UCSD-AML1 (cell line): ENCODE data around the gene DSTN.

Experiments used
- DNase-seq: peaks from one replicate; lab custom pipeline; 2025; ENCODE audit not compliant: unreplicated experiment; lab: John Stamatoyannopoulos, UW

The DSTN gene

DNA sequence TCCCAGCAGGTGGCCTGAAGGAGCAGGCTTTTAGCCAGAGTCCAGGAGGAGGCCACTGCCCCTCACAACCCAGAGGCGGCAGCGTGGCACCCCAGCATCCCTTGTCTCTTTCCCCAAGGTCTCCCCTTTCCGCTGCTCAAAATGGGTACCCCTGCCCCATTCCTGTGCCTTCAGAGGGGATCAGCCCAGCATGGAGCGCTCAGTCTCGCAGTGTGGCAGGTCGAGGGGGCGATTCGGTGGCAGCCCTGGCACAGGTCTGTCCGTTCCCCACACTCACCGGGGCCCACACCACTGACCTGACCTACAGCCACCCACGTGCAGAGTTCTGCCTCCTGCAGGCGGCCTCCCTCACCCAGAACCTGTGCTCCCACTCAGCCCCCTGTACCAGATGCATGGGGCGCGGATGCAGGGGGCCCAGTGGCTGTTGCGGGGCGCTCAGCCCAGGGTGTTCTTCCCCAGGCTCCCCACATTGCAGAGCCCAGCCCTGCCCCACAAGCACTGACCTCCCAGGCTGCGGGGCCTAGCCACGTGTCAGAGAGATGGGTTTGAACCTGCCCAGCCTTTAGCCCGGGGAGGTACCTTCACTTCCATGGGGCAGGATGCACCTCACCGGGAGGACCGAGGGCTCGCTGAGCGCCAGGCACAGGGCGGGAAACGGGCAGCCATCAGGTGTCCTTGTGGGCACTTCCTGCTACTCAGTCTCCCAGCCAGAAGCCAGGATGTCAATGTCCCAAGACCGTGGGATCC is 41.8 kb downstream of the DSTN start:
- no peak for DNase-seq

- peak; percentile 58 for DNase-seq
These were observed 42.6 kb downstream of the DSTN start for GRCh38 chr20:17612287-17612991.

DNA sequence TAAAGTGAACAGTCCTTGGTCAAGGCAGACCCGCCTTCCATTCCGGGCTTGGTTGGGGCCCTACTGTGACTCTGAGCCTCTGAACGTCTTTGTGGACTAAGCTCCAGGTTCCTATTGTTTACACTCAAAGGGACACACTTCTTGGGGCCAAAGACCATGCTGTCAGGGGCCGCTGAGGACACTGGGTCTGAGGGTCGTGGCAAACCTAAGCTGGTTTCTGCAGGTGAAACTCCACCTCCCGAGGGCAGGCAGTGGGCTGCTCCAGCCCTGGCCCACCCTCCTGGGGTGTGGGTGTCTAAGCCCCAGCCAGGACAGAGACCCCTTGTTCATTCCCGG is 43.1 kb downstream of the DSTN start:
- DNase-seq, result no peak

- DNase-seq, result no peak
These were observed 43.7 kb downstream of the DSTN start for GRCh38 chr20:17613328-17614175.

- no peak for DNase-seq
These were observed 44.4 kb downstream of the DSTN start for GRCh38 chr20:17614176-17614811.

GRCh38 chr20:17614812-17615644 is 45.2 kb downstream of the DSTN start:
- DNase-seq, result no peak

GRCh38 chr20:17615645-17616479 is 46.0 kb downstream of the DSTN start:
- no peak for DNase-seq

DNA sequence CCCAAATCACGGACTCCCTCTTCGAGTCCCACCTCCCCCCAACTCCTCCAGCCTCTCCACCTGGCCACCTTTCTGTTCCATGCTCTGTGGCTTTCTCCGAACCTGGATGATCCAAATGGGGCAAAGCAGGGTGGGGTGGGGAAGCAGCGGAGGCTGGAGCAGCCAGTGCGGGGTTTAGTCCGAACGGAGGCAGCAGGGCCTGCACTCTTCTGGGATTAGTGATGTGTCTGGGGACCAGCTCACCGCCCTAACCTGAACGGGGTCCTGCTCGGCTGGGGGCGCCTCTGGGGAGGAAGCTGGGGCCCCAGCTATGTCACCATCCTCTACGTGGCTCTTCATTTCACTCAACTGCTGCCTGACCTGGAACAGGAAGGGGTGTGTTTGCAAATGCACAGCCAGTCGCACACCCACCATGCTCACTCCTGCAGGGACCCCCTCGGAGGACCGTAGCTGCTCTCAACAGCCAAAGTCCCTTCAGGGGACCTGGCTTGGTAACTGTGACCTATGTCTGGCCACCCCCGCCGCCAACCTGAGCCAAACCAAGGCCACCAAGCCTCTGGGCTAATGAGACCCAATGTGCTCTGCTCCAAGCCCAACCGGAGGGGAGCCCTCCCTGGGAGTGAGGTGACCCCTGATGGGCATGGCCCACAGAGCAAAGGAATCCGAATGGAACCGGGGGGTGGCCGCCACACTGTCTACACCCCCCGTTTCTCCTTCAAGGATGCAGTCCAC is 46.8 kb downstream of the DSTN start:
- no peak for DNase-seq

DNA sequence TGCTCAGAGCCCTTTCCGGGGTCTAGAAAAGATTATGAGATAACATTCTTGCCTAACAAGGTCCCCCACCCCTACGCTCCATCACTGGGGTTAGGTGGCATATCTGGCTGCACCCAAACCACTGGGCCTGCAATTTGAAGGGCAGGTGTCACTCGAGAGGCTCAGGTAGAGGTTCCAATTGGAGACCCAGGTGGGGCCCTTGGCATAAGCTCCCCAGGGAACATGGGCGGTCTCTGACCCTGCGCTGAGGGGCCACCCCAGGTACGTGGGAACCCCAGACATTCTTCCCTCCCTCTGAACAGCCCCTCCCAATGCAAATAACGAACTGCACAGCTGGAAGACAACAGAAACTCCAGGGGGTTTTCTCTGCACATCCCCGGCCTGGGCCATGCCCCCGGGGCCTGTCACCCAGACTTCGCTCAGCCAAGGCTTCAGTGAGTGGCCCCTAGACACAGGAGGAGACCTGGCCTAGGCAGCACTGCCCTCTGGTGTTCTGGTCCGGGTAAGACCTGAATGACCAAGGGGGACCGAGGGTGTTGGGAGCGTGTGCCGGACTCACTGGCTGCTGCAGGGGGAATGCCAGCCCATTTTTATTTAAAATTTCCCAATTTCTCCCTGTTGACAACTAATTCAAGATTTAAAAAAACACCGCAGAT is 47.5 kb downstream of the DSTN start:
- DNase-seq, result peak; percentile 50

DNA sequence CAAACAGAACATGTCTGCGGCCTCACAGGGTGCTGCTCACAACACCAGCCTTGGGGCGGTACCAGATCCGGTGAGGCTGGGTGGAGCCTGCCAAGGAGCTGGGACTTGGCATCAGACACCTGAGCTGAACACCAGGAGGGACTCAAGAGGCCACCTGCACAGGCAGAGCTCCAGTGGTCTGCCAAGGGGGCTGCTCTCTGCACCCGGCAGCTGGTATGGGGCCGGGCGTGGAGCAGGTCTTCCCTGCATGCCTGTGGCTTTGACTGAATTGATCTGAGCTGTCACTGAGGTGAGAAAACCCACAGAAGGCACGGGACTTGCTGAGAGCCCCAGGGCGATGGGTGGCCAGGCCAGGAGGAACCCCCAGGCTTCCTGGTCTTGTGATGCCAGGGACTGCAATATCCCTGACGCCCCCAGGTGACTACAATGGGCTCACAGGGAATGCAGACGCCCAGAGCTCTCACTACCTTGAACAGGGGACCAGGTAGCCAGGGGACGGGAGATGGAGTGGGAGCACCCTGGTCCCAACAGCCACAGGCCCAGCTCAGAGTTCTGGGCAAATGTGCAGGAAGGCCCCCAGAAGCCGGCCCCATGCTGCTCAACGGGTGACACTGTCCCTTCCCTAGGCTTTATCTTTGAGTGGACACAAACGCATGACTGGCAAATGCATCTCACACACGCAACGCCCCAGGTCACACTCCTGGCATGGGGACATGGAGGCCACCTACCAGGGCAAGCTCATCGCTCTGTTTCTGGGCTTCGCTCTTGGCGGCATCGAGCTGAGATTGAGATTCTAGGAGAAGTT is 48.2 kb downstream of the DSTN start:
- DNase-seq, result no peak

- no peak for DNase-seq
These were observed 48.8 kb downstream of the DSTN start for GRCh38 chr20:17618673-17619013.

GRCh38 chr20:17619351-17620093 is 49.6 kb downstream of the DSTN start:
- no peak for DNase-seq

DNA sequence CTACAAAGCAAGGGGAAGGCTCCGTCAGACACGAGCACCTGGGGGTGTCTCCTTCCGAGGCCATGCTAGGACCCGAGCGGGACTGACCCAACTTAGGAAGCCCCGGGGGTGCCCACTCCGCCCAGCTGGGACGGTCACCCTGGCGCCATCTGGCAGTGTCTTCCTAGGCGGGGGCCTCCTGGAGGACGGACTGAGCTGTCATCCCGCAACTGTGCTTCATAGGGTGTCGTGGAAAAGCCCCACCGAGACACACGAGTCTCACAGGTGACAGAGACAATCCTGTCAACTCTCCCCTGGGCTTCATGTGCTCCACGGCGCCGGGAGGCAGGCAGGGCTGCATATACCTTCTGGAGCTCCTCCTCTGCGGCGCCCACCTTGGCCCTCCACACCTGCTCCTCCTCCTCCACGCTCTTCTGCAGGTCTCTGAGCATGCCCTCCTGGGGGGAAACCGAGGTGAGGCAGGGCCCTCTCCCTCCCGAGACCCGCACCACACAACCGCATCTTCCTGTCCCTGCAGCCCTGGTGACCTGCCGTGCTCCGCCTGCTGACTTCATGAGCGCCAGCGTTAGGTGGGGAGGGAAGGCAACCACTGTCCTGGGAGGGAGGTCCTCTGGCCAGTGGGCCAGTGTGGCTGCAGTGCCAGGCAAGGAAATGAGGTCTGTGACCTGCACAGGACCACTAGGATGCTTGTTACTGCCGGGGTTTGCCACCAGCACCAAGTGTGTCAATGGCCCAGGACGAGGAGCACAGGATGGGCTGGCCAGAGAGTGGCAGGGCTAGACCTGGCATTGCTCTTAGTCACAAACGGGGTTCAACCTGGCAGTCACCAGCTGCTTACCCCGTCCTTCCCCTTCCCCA is 50.7 kb downstream of the DSTN start:
- no peak for DNase-seq

DNA sequence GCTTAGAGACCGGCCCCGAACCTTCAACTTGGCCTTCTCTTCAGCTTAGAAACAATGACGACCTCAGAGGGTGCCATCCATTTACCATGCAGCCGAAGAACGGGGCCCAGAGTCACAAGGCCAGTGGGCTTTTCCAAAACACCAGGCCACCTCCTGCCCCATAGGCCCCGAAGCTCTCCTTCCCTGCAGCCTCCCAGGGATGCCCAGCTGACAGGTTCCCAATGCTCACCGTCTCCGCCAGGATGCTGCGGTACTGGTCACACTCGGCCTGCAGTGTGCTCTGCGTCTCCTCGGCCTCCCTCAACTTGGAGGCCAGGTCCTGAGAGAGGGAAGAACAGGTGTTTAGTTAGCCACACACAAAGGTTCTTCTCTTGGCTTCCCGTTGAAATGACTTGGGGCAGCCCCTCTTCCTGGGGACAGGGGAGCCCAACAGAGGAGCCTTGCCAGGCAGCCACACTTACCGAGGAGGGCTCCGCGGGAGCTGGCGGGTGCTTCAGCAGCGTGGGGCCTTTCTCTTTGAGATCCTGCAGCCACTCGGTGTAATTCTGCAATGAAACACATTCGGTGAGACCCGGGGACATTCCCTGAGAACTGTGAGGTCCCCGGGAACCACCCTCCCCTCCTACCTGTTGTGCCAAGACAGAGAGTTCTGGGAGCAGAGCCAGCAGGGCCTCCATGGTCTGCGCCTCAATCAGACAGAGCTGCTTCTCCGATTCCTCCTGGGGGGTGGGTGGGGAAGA is 51.5 kb downstream of the DSTN start:
- no peak for DNase-seq

DNA sequence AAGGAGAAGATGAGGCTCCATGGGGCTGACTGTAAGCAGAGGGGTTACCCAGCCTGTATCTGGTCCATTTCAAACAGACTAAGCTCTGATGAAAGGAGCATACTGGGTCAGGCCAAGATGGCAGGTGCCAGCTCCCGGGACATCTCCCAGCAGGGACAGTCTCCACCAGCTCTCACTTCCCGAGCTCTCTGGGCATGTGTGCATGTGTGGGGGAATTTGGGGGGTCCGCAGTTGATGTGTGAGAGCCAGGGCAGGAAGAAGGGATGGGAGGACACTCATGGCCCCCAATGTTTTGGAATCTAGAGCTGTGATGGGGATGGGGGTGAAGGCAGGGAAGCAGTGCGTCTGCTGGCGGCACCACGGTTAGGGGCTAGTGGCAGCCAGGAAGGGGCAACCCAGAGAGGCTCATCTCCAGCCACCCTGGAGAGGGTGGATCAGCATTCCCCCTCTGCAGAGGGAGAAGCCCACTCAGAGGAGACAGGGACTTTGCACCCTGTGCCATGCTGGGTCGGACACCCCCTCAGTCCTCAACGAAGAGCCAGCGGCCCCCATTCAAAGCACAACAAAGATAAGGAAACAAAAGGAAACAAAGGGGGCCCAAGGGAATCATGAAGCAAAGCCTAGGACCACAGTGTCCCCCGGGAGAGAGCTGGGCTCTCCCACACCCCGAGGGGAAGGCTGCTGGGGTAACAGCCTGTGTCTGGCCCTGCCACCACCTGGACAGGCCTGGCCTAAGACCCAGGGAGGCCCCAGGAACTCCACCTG is 52.4 kb downstream of the DSTN start:
- DNase-seq, result no peak
